Mesenchymal stem cell (in vitro differentiated cells and primary cell): ENCODE results near the gene ELAPOR1.

Experiments
- DNase-seq: peaks from one replicate; pipeline ENCODE4 v3.0.0-alpha.2; 2013
- H2AFZ ChIP-seq: one replicate; pipeline ENCODE4 v1.6.1; 2013; ENCODE audit warnings: low read depth, mild to moderate bottlenecking, control low read depth, inconsistent platforms, low read length, moderate library complexity
- H2AK5ac ChIP-seq: 2 replicates; pipeline ENCODE4 v1.6.1; 2013; ENCODE audit warnings: low read length, moderate library complexity, mild to moderate bottlenecking, inconsistent platforms; ENCODE audit not compliant: severe bottlenecking
- H2BK120ac ChIP-seq: one replicate; pipeline ENCODE4 v1.6.1; 2013; ENCODE audit warnings: low read depth, mild to moderate bottlenecking, inconsistent platforms, low read length, moderate library complexity
- H2BK12ac ChIP-seq, 2 experiments: one replicate each; pipeline ENCODE4 v1.6.1; 2013; ENCODE audit warnings: inconsistent platforms in 2 of 2, low read length in 2 of 2, mild to moderate bottlenecking in 2 of 2, moderate library complexity in 2 of 2, control low read depth in 1 of 2
- H2BK15ac ChIP-seq: one replicate; pipeline ENCODE4 v1.6.1; 2013; ENCODE audit warnings: mild to moderate bottlenecking, low read depth, inconsistent platforms; ENCODE audit not compliant: poor library complexity, severe bottlenecking
- H2BK5ac ChIP-seq: 2 replicates; pipeline ENCODE4 v1.6.1; 2013; ENCODE audit warnings: low read depth, mild to moderate bottlenecking, low read length, control low read depth, inconsistent platforms; ENCODE audit not compliant: poor library complexity, severe bottlenecking
- H3K14ac ChIP-seq, 2 experiments: one replicate each; pipeline ENCODE4 v1.6.1; 2013; ENCODE audit warnings: inconsistent platforms in 2 of 2, low read length in 2 of 2, control low read depth in 1 of 2, mild to moderate bottlenecking in 1 of 2, moderate library complexity in 1 of 2
- H3K18ac ChIP-seq, 2 experiments: one replicate each; pipeline ENCODE4 v1.6.1; 2013; ENCODE audit warnings: inconsistent platforms in 2 of 2, low read length in 2 of 2, control low read depth in 1 of 2, low read depth in 1 of 2, mild to moderate bottlenecking in 1 of 2
- H3K23ac ChIP-seq, 2 experiments: one replicate each; pipeline ENCODE4 v1.6.1; 2013; ENCODE audit warnings: inconsistent platforms in 2 of 2, low read length in 2 of 2, mild to moderate bottlenecking in 2 of 2, moderate library complexity in 2 of 2, control low read depth in 1 of 2
- H3K27ac ChIP-seq: 2 replicates; pipeline ENCODE4 v1.5.1; 2013; ENCODE audit warnings: mild to moderate bottlenecking, moderate library complexity, low read length, control low read depth, inconsistent platforms; ENCODE audit not compliant: poor library complexity, severe bottlenecking
- H3K27me3 ChIP-seq, 2 experiments: 2 replicates each; pipeline versions ENCODE4 v1.6.1 to v1.7.0; 2013; ENCODE audit warnings: low read length in 2 of 2, mild to moderate bottlenecking in 2 of 2, moderate library complexity in 2 of 2, control low read depth in 1 of 2, inconsistent platforms in 1 of 2; ENCODE audit not compliant: control insufficient read depth in 1 of 2, insufficient read depth in 1 of 2
- H3K36me3 ChIP-seq, 2 experiments: 2 replicates each; pipeline versions ENCODE4 v1.6.1 to v1.7.0; 2013; ENCODE audit warnings: low read length in 2 of 2, control low read depth in 1 of 2, inconsistent platforms in 1 of 2, low read depth in 1 of 2, mild to moderate bottlenecking in 1 of 2; ENCODE audit not compliant: insufficient read depth in 2 of 2, control insufficient read depth in 1 of 2
- H3K4ac ChIP-seq, 2 experiments: one replicate each; pipeline ENCODE4 v1.6.1; 2013; ENCODE audit warnings: inconsistent platforms in 2 of 2, low read length in 2 of 2, mild to moderate bottlenecking in 2 of 2, moderate library complexity in 2 of 2, control low read depth in 1 of 2, low read depth in 1 of 2
- H3K4me1 ChIP-seq: 2 replicates; pipeline ENCODE4 v1.6.1; 2013; ENCODE audit warnings: low read depth, low read length, control low read depth; ENCODE audit not compliant: control insufficient read depth, insufficient read depth
- H3K4me2 ChIP-seq: 2 replicates; pipeline ENCODE4 v1.6.1; 2013; ENCODE audit warnings: low read length, mild to moderate bottlenecking, inconsistent platforms; ENCODE audit not compliant: poor library complexity, severe bottlenecking
- H3K4me3 ChIP-seq, 2 experiments: 2 replicates each; pipeline versions ENCODE4 v1.5.1 to v1.7.0; 2013; ENCODE audit warnings: low read length in 2 of 2, mild to moderate bottlenecking in 2 of 2, control low read depth in 1 of 2, low read depth in 1 of 2; ENCODE audit not compliant: insufficient read depth in 1 of 2
- H3K79me1 ChIP-seq: replicated peaks from 2 replicates; pipeline ENCODE4 v1.6.1; 2013; ENCODE audit warnings: mild to moderate bottlenecking, control low read depth, low read length, inconsistent platforms; ENCODE audit not compliant: poor library complexity, severe bottlenecking
- H3K9ac ChIP-seq: 2 replicates; pipeline ENCODE4 v1.7.0; 2013; ENCODE audit warnings: mild to moderate bottlenecking, low read length, moderate library complexity
- H3K9me3 ChIP-seq: 2 replicates; pipeline ENCODE4 v1.7.0; 2013; ENCODE audit warnings: mild to moderate bottlenecking, low read length; ENCODE audit not compliant: control insufficient read depth
- H4K8ac ChIP-seq: one replicate; pipeline ENCODE4 v1.6.1; 2013; ENCODE audit warnings: inconsistent platforms, mild to moderate bottlenecking, low read length, moderate library complexity
- H4K91ac ChIP-seq: one replicate; pipeline ENCODE4 v1.6.1; 2013; ENCODE audit warnings: mild to moderate bottlenecking, low read length, inconsistent platforms
- WGBS: methylation state at CpG from one replicate; pipeline ENCODE4 v1.1.7; 2013; ENCODE audit warnings: mixed read lengths; 5-methylcytosine and 5-hydroxymethylcytosine counted together

Gene ELAPOR1

GRCh38 chr1:109109906-109110305, 4.0 kb upstream of the ELAPOR1 start:
- Histone ChIP-seq H3K4me3 (no peak overlapping the region), H3K27me3 (peaks cover 16 to 51% of the 10 kb centered on the region in 2 experiments), H2BK12ac (no peak overlapping the region), H3K18ac (no peak overlapping the region), H3K14ac (no peak overlapping the region), H3K9ac (no peak overlapping the region), H3K79me1 (no peaks in the 10 kb centered on the region), H3K23ac (no peak overlapping the region), H2AFZ (no peak overlapping the region), H4K8ac (no peak overlapping the region), H2AK5ac (no peak overlapping the region), H3K27ac (no peak overlapping the region), H2BK5ac (no peak overlapping the region), H2BK120ac (no peak overlapping the region), H3K4me1 (peaks cover 19% of the 10 kb centered on the region), H2BK15ac (no peak overlapping the region), H3K4me2 (no peak overlapping the region), H4K91ac (no peak overlapping the region), H3K4ac (no peak overlapping the region), H3K36me3 (no peaks in the 10 kb centered on the region), H3K9me3 (no peaks in the 10 kb centered on the region)
- WGBS, result 57% methylated on average over 3 of the region's 3 CpGs
- no peak for DNase-seq

- Histone ChIP-seq H4K8ac (no peak overlapping the region), H3K4me1 (peaks cover 19% of the 10 kb centered on the region), H2BK120ac (no peak overlapping the region), H3K9me3 (no peaks in the 10 kb centered on the region), H4K91ac (no peak overlapping the region), H2BK12ac (no peak overlapping the region), H2BK15ac (no peak overlapping the region), H3K14ac (no peak overlapping the region), H3K4ac (no peak overlapping the region), H3K36me3 (no peaks in the 10 kb centered on the region), H2AFZ (no peak overlapping the region), H3K27me3 (peaks cover 16 to 63% of the 10 kb centered on the region in 2 experiments), H3K4me2 (no peak overlapping the region), H3K27ac (no peak overlapping the region), H3K18ac (no peak overlapping the region), H3K9ac (peak overlapping the region; percentile 85), H2BK5ac (no peak overlapping the region), H2AK5ac (no peak overlapping the region), H3K4me3 (no peak overlapping the region), H3K79me1 (no peaks in the 10 kb centered on the region), H3K23ac (no peak overlapping the region)
- peak; percentile 29 for DNase-seq
- 73% methylated on average over 3 of the region's 5 CpGs for WGBS
Observed at GRCh38 chr1:109111386-109112055, 2.4 kb upstream of the ELAPOR1 start.

GRCh38 chr1:109112056-109112651, 1.8 kb upstream of the ELAPOR1 start:
- no peak overlapping the region for H3K4ac ChIP-seq
- 67% methylated on average over 10 of the region's 10 CpGs for WGBS
- no peak overlapping the region for H4K91ac ChIP-seq
- peaks cover 16 to 59% of the 10 kb centered on the region in 2 experiments for H3K27me3 ChIP-seq
- no peak overlapping the region for H4K8ac ChIP-seq
- no peaks in the 10 kb centered on the region for H3K36me3 ChIP-seq
- H3K23ac ChIP-seq, result no peak overlapping the region
- no peak overlapping the region for H2AFZ ChIP-seq
- no peak overlapping the region for H2BK120ac ChIP-seq
- peak overlapping the region in 1 of 2 experiments; percentile 64 for H3K4me3 ChIP-seq
- H3K9me3 ChIP-seq, result no peaks in the 10 kb centered on the region
- peaks cover 19% of the 10 kb centered on the region for H3K4me1 ChIP-seq
- H3K14ac ChIP-seq, result no peak overlapping the region
- H2BK15ac ChIP-seq, result no peak overlapping the region
- H2AK5ac ChIP-seq, result no peak overlapping the region
- H3K79me1 ChIP-seq, result no peaks in the 10 kb centered on the region
- peak overlapping the region; percentile 69 for H3K4me2 ChIP-seq
- H2BK5ac ChIP-seq, result no peak overlapping the region
- no peak overlapping the region for H3K27ac ChIP-seq
- DNase-seq, result peak; percentile 63
- peak overlapping the region; percentile 85 for H3K9ac ChIP-seq
- no peak overlapping the region for H2BK12ac ChIP-seq
- H3K18ac ChIP-seq, result no peak overlapping the region

- H3K18ac ChIP-seq, result no peak overlapping the region
- no peaks in the 10 kb centered on the region for H3K79me1 ChIP-seq
- no peak overlapping the region for H3K27ac ChIP-seq
- H3K36me3 ChIP-seq, result no peaks in the 10 kb centered on the region
- H3K4me3 ChIP-seq, result peak overlapping the region in 1 of 2 experiments; percentile 70
- no peaks in the 10 kb centered on the region for H3K9me3 ChIP-seq
- 13% methylated on average over 30 of the region's 31 CpGs for WGBS
- H4K91ac ChIP-seq, result no peak overlapping the region
- no peak overlapping the region for H2AK5ac ChIP-seq
- H3K23ac ChIP-seq, result no peak overlapping the region
- peaks cover 16 to 57% of the 10 kb centered on the region in 2 experiments for H3K27me3 ChIP-seq
- H3K9ac ChIP-seq, result peak overlapping the region; percentile 85
- no peak overlapping the region for H4K8ac ChIP-seq
- no peak overlapping the region for H3K4ac ChIP-seq
- H2BK5ac ChIP-seq, result no peak overlapping the region
- peak; percentile 92 for DNase-seq
- peak overlapping the region; percentile 69 for H3K4me2 ChIP-seq
- peaks cover 19% of the 10 kb centered on the region for H3K4me1 ChIP-seq
- no peak overlapping the region for H2BK15ac ChIP-seq
- no peak overlapping the region for H2AFZ ChIP-seq
- peak overlapping the region in 1 of 2 experiments; percentile 73 for H2BK12ac ChIP-seq
- H2BK120ac ChIP-seq, result no peak overlapping the region
- H3K14ac ChIP-seq, result no peak overlapping the region
Observed at GRCh38 chr1:109112652-109113285, 1.1 kb upstream of the ELAPOR1 start.
